ENCODE results near the gene MCCC1.

The MCCC1 gene

GRCh38 chr3:183142199-183142598, 42.9 kb upstream of the MCCC1 start (continued):
- TF ChIP-seq ZNF596 (tag by site-specific recombination; IDR thresholded peaks at IDR 0.05): no peak

DNA sequence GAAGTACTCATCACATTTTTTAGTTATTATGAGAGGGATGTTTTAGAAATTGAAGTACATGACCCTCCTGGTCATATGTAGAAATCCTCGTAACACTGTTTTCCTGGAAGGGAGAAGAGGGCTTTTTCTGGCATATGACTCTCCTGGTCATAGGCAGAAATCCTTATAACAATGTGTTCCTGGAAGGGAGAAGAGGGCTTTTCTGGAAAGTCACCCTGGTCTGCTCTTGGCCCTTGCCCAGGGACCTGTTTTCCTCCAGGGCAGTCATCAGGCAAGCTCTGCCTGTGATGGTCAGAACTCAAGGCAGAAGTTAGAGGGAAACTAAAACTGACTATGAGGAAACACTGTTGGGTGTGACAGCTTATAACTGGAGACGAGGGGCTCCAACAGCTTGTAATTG, 35.5 kb upstream of the MCCC1 start:
- H3K9me3 ChIP-seq (ENCODE audit: control insufficient read depth, insufficient read depth, low read depth, low read length): no peaks in the 10 kb centered on the region
- CTCF ChIA-PET: interaction anchor here (2.1 kb wide), 1 partner anchor 12 kb away, joined by 7 read pairs; no protein-coding TSS in a partner anchor
- no peaks in the 10 kb centered on the region for H3K36me3 ChIP-seq (ENCODE audit: control insufficient read depth in 2 of 2, insufficient read depth in 1 of 2, low read length in 2 of 2)
- POLR2A ChIA-PET: no interaction called here
- no peak overlapping the region for H3K4me3 ChIP-seq (ENCODE audit: low read depth, low read length)
- no peaks in the 10 kb centered on the region for H3K4me1 ChIP-seq (ENCODE audit: control insufficient read depth, insufficient read depth, low read length)
- no peak overlapping the region for H3K27ac ChIP-seq (ENCODE audit: extremely low read depth, low read depth, low read length)
- TF ChIP-seq ZSCAN5A (tag by site-specific recombination; IDR thresholded peaks at IDR 0.05) (no peak), ZNF623 (tag by site-specific recombination; IDR thresholded peaks at IDR 0.05) (no peak), KLF9 (tag by site-specific recombination; IDR thresholded peaks at IDR 0.05; ENCODE audit: low read depth) (no peak)
- TF ChIP-seq, protein P1, sequence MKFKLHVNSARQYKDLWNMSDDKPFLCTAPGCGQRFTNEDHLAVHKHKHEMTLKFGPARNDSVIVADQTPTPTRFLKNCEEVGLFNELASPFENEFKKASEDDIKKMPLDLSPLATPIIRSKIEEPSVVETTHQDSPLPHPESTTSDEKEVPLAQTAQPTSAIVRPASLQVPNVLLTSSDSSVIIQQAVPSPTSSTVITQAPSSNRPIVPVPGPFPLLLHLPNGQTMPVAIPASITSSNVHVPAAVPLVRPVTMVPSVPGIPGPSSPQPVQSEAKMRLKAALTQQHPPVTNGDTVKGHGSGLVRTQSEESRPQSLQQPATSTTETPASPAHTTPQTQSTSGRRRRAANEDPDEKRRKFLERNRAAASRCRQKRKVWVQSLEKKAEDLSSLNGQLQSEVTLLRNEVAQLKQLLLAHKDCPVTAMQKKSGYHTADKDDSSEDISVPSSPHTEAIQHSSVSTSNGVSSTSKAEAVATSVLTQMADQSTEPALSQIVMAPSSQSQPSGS (tag by site-specific recombination; IDR thresholded peaks at IDR 0.05; ENCODE audit: low read depth): no peak

- H3K4me3 ChIP-seq (ENCODE audit: low read depth, low read length): no peak overlapping the region
- no peaks in the 10 kb centered on the region for H3K4me1 ChIP-seq (ENCODE audit: control insufficient read depth, insufficient read depth, low read length)
- H3K9me3 ChIP-seq (ENCODE audit: control insufficient read depth, insufficient read depth, low read depth, low read length): no peaks in the 10 kb centered on the region
- ChIA-PET POLR2A (no interaction called here), CTCF (no interaction called here)
- TF ChIP-seq ZNF658 (tag by site-specific recombination; IDR thresholded peaks at IDR 0.05) (no peak), ZNF692 (tag by site-specific recombination; IDR thresholded peaks at IDR 0.05) (no peak), ZSCAN5A (tag by site-specific recombination; IDR thresholded peaks at IDR 0.05) (no peak)
- H3K36me3 ChIP-seq (ENCODE audit: control insufficient read depth in 2 of 2, insufficient read depth in 1 of 2, low read length in 2 of 2): no peaks in the 10 kb centered on the region
- H3K27ac ChIP-seq (ENCODE audit: extremely low read depth, low read depth, low read length): no peak overlapping the region
These were observed 33.1 kb upstream of the MCCC1 start for GRCh38 chr3:183132409-183132808.

- H3K27ac ChIP-seq (ENCODE audit: extremely low read depth, low read depth, low read length): no peak overlapping the region
- no peaks in the 10 kb centered on the region for H3K4me1 ChIP-seq (ENCODE audit: control insufficient read depth, insufficient read depth, low read length)
- TF ChIP-seq ZNF121 (tag by site-specific recombination; IDR thresholded peaks at IDR 0.05) (no peak), ZNF426 (tag by site-specific recombination; IDR thresholded peaks at IDR 0.05) (no peak), ZNF624 (tag by site-specific recombination; IDR thresholded peaks at IDR 0.05) (no peak), ZNF701 (tag by site-specific recombination; IDR thresholded peaks at IDR 0.05) (no peak), REPIN1 (tag by site-specific recombination; IDR thresholded peaks at IDR 0.05; ENCODE audit: low read depth) (no peak)
- TF ChIP-seq, protein P2, sequence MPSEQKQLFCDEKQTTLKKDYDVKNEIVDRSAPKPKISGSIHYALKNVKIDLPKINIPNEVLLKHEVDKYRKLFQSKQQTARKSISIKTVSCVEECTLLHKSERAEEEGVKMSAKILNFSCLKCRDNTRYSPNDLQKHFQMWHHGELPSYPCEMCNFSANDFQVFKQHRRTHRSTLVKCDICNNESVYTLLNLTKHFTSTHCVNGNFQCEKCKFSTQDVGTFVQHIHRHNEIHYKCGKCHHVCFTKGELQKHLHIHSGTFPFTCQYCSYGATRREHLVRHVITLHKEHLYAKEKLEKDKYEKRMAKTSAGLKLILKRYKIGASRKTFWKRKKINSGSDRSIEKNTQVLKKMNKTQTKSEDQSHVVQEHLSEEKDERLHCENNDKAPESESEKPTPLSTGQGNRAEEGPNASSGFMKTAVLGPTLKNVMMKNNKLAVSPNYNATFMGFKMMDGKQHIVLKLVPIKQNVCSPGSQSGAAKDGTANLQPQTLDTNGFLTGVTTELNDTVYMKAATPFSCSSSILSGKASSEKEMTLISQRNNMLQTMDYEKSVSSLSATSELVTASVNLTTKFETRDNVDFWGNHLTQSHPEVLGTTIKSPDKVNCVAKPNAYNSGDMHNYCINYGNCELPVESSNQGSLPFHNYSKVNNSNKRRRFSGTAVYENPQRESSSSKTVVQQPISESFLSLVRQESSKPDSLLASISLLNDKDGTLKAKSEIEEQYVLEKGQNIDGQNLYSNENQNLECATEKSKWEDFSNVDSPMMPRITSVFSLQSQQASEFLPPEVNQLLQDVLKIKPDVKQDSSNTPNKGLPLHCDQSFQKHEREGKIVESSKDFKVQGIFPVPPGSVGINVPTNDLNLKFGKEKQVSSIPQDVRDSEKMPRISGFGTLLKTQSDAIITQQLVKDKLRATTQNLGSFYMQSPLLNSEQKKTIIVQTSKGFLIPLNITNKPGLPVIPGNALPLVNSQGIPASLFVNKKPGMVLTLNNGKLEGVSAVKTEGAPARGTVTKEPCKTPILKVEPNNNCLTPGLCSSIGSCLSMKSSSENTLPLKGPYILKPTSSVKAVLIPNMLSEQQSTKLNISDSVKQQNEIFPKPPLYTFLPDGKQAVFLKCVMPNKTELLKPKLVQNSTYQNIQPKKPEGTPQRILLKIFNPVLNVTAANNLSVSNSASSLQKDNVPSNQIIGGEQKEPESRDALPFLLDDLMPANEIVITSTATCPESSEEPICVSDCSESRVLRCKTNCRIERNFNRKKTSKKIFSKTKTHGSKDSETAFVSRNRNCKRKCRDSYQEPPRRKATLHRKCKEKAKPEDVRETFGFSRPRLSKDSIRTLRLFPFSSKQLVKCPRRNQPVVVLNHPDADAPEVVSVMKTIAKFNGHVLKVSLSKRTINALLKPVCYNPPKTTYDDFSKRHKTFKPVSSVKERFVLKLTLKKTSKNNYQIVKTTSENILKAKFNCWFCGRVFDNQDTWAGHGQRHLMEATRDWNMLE (tag by site-specific recombination; conservative IDR thresholded peaks at IDR 0.05; ENCODE audit: low read depth): no peak
- POLR2A ChIA-PET: no interaction called here
- no peaks in the 10 kb centered on the region for H3K36me3 ChIP-seq (ENCODE audit: control insufficient read depth in 2 of 2, insufficient read depth in 1 of 2, low read length in 2 of 2)
- CTCF ChIA-PET: interaction anchor here (0.7 kb wide), 2 partner anchors 11 to 54 kb away, joined by 3 read pairs; no protein-coding TSS in a partner anchor
- H3K4me3 ChIP-seq (ENCODE audit: low read depth, low read length): no peak overlapping the region
- no peaks in the 10 kb centered on the region for H3K9me3 ChIP-seq (ENCODE audit: control insufficient read depth, insufficient read depth, low read depth, low read length)
These were observed 32.4 kb upstream of the MCCC1 start for GRCh38 chr3:183131735-183132134.
